IPS-NIHi11 (cell line): ENCODE results near the gene ELOVL2.
"Not testable (repeated sequence)": the region's sequence is repeated elsewhere in the genome, so short reads cannot be mapped to it uniquely, and the experiment has no call there.

Experiments
- DNase-seq: peaks from one replicate; pipeline ENCODE4 v3.0.0; 2012; ENCODE audit warnings: mixed read lengths, low spot score

Gene ELOVL2

GRCh38 chr6:11043961-11044711, at the start of gene ELOVL2:
Gene ELOVL2, minus strand, starts transcription at chr6:11044305. Its CDS starts 75 bp downstream, at chr6:11044230.
- peak; percentile 89 for DNase-seq

GRCh38 chr6:11093376-11093625, 49.2 kb upstream of the ELOVL2 start:
- DNase-seq, result no peak

GRCh38 chr6:11092668-11093375, 48.7 kb upstream of the ELOVL2 start:
- DNase-seq, result peak; percentile 23

- DNase-seq, result not testable (repeated sequence)
These were observed 47.0 kb upstream of the ELOVL2 start for GRCh38 chr6:11091141-11091540.

- no peak for DNase-seq
These were observed 45.6 kb upstream of the ELOVL2 start for GRCh38 chr6:11089695-11090094.

- not testable (repeated sequence) for DNase-seq
These were observed 43.2 kb upstream of the ELOVL2 start for GRCh38 chr6:11087141-11087812.

- DNase-seq, result no peak
These were observed 41.8 kb upstream of the ELOVL2 start for GRCh38 chr6:11085758-11086435.

- DNase-seq, result no peak
These were observed 39.9 kb upstream of the ELOVL2 start for GRCh38 chr6:11083956-11084355.

GRCh38 chr6:11083491-11083890, 39.4 kb upstream of the ELOVL2 start:
- no peak for DNase-seq

GRCh38 chr6:11080296-11080695, 36.2 kb upstream of the ELOVL2 start:
- DNase-seq, result no peak

GRCh38 chr6:11078266-11078665, 34.2 kb upstream of the ELOVL2 start:
- DNase-seq, result no peak

- no peak for DNase-seq
These were observed 32.4 kb upstream of the ELOVL2 start for GRCh38 chr6:11076540-11076939.

GRCh38 chr6:11072101-11072500, 28.0 kb upstream of the ELOVL2 start:
- no peak for DNase-seq

- no peak for DNase-seq
These were observed 25.7 kb upstream of the ELOVL2 start for GRCh38 chr6:11069760-11070159.

- no peak for DNase-seq
These were observed 23.2 kb upstream of the ELOVL2 start for GRCh38 chr6:11067348-11067747.

GRCh38 chr6:11066505-11067347, 22.6 kb upstream of the ELOVL2 start:
- no peak for DNase-seq

- no peak for DNase-seq
These were observed 21.5 kb upstream of the ELOVL2 start for GRCh38 chr6:11065436-11066202.

- DNase-seq, result no peak
These were observed 20.7 kb upstream of the ELOVL2 start for GRCh38 chr6:11064836-11065235.

GRCh38 chr6:11062715-11063114, 18.6 kb upstream of the ELOVL2 start:
- DNase-seq, result no peak

- DNase-seq, result no peak
These were observed 18.0 kb upstream of the ELOVL2 start for GRCh38 chr6:11062083-11062482.

- no peak for DNase-seq
These were observed 14.3 kb upstream of the ELOVL2 start for GRCh38 chr6:11058406-11058805.
